Measurements from ENCODE around the gene CCDC40. TPM values are rescaled to one million over a fixed set of nuclear protein-coding genes. Genes with fewer than 3 reads are reported as not detected.

The CCDC40 gene
- total and polyA plus RNA-seq, 2 of the 13 experiments (the other 11 are each of a cell fraction or from before 2014, with no cell fraction given): 4.1 to 5.5 TPM

DNA sequence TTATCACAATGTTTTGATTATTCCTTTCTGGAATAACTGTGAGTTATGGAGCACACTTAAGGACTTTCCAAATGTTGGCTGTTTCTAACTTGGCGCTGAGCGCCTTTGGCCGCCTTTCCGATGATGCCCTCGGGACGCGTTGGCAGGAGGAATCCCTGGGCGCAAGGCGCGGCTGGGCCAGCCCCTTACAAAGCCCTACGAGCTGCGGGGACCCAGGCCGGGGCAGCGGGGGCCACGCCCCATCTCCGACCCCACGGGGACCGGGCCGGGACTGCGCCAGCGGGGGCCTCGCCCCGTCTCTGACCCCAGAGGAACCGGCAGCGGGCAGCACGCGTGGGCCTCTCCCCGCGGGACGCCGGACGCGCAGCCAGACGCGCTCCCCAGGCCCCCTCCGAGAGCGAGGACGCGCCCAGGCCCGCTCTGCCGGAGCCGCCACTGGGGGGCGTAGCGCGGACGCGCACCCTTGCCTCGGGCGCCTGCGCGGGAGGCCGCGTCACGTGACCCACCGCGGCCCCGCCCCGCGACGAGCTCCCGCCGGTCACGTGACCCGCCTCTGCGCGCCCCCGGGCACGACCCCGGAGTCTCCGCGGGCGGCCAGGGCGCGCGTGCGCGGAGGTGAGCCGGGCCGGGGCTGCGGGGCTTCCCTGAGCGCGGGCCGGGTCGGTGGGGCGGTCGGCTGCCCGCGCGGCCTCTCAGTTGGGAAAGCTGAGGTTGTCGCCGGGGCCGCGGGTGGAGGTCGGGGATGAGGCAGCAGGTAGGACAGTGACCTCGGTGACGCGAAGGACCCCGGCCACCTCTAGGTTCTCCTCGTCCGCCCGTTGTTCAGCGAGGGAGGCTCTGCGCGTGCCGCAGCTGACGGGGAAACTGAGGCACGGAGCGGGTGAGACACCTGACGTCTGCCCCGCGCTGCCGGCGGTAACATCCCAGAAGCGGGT lies 64.8 kb downstream of the CCDC40 start, which contains the start of gene GAA (continued):
- TF ChIP-seq, protein P1, sequence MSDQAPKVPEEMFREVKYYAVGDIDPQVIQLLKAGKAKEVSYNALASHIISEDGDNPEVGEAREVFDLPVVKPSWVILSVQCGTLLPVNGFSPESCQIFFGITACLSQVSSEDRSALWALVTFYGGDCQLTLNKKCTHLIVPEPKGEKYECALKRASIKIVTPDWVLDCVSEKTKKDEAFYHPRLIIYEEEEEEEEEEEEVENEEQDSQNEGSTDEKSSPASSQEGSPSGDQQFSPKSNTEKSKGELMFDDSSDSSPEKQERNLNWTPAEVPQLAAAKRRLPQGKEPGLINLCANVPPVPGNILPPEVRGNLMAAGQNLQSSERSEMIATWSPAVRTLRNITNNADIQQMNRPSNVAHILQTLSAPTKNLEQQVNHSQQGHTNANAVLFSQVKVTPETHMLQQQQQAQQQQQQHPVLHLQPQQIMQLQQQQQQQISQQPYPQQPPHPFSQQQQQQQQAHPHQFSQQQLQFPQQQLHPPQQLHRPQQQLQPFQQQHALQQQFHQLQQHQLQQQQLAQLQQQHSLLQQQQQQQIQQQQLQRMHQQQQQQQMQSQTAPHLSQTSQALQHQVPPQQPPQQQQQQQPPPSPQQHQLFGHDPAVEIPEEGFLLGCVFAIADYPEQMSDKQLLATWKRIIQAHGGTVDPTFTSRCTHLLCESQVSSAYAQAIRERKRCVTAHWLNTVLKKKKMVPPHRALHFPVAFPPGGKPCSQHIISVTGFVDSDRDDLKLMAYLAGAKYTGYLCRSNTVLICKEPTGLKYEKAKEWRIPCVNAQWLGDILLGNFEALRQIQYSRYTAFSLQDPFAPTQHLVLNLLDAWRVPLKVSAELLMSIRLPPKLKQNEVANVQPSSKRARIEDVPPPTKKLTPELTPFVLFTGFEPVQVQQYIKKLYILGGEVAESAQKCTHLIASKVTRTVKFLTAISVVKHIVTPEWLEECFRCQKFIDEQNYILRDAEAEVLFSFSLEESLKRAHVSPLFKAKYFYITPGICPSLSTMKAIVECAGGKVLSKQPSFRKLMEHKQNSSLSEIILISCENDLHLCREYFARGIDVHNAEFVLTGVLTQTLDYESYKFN (CRISPR knock-in tag; conservative IDR thresholded peaks at IDR 0.05): no peak
- TF ChIP-seq, protein P2, sequence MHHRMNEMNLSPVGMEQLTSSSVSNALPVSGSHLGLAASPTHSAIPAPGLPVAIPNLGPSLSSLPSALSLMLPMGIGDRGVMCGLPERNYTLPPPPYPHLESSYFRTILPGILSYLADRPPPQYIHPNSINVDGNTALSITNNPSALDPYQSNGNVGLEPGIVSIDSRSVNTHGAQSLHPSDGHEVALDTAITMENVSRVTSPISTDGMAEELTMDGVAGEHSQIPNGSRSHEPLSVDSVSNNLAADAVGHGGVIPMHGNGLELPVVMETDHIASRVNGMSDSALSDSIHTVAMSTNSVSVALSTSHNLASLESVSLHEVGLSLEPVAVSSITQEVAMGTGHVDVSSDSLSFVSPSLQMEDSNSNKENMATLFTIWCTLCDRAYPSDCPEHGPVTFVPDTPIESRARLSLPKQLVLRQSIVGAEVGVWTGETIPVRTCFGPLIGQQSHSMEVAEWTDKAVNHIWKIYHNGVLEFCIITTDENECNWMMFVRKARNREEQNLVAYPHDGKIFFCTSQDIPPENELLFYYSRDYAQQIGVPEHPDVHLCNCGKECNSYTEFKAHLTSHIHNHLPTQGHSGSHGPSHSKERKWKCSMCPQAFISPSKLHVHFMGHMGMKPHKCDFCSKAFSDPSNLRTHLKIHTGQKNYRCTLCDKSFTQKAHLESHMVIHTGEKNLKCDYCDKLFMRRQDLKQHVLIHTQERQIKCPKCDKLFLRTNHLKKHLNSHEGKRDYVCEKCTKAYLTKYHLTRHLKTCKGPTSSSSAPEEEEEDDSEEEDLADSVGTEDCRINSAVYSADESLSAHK (CRISPR knock-in tag; IDR thresholded peaks at IDR 0.05; ENCODE audit: borderline replicate concordance): no peak
- no peak for TF ChIP-seq ZFYVE20 (CRISPR knock-in tag; IDR thresholded peaks at IDR 0.05; ENCODE audit: borderline replicate concordance, low read depth)
- TF ChIP-seq ZFX (CRISPR knock-in tag; IDR thresholded peaks at IDR 0.05; ENCODE audit: low read depth): peak; percentile 94
- TF ChIP-seq, protein P3, sequence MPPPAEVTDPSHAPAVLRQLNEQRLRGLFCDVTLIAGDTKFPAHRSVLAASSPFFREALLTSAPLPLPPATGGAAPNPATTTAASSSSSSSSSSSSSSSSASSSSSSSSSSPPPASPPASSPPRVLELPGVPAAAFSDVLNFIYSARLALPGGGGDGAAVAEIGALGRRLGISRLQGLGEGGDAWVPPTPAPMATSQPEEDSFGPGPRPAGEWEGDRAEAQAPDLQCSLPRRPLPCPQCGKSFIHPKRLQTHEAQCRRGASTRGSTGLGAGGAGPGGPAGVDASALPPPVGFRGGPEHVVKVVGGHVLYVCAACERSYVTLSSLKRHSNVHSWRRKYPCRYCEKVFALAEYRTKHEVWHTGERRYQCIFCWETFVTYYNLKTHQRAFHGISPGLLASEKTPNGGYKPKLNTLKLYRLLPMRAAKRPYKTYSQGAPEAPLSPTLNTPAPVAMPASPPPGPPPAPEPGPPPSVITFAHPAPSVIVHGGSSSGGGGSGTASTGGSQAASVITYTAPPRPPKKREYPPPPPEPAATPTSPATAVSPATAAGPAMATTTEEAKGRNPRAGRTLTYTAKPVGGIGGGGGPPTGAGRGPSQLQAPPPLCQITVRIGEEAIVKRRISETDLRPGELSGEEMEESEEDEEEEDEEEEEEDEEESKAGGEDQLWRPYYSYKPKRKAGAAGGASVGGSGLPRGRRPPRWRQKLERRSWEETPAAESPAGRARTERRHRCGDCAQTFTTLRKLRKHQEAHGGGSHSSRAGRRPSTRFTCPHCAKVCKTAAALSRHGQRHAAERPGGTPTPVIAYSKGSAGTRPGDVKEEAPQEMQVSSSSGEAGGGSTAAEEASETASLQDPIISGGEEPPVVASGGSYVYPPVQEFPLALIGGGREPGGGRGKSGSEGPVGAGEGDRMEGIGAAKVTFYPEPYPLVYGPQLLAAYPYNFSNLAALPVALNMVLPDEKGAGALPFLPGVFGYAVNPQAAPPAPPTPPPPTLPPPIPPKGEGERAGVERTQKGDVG (CRISPR knock-in tag; IDR thresholded peaks at IDR 0.05; ENCODE audit: borderline replicate concordance): no peak
- no peak for TF ChIP-seq ZNF350 (CRISPR knock-in tag; IDR thresholded peaks at IDR 0.05; ENCODE audit: borderline replicate concordance, low read depth)
- TF ChIP-seq FOXP1 (IDR thresholded peaks at IDR 0.05): no peak
- no peak for TF ChIP-seq FOXP1 (CRISPR knock-in tag; IDR thresholded peaks at IDR 0.05)
- TF ChIP-seq ZSCAN9 (CRISPR knock-in tag; IDR thresholded peaks at IDR 0.05; ENCODE audit: borderline replicate concordance): peak; percentile 20; the same call in 1 of the 2 replicates
- no peak for TF ChIP-seq ZNF326 (CRISPR knock-in tag; IDR thresholded peaks at IDR 0.05; ENCODE audit: borderline replicate concordance)
- TF ChIP-seq KLF12 (CRISPR knock-in tag; IDR thresholded peaks at IDR 0.05; ENCODE audit: borderline replicate concordance): no peak
- peak; percentile 98 for TF ChIP-seq DNMT1 (CRISPR knock-in tag; IDR thresholded peaks at IDR 0.05)
- peak; percentile 66; the same call in 1 of the 2 replicates for TF ChIP-seq ZNF567 (CRISPR knock-in tag; IDR thresholded peaks at IDR 0.05; ENCODE audit: borderline replicate concordance)
- 0 out of 2 replicates have a peak, but pooled peaks have one; percentile 40 for TF ChIP-seq ZNF619 (CRISPR knock-in tag; IDR thresholded peaks at IDR 0.05)
- TF ChIP-seq ELF1 (CRISPR knock-in tag; IDR thresholded peaks at IDR 0.05): no peak
- TF ChIP-seq, protein P4, sequence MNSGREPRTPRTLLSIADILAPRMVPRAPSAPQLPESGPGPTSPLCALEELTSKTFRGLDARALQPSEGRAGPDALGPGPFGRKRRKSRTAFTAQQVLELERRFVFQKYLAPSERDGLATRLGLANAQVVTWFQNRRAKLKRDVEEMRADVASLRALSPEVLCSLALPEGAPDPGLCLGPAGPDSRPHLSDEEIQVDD (CRISPR knock-in tag; IDR thresholded peaks at IDR 0.05; ENCODE audit: borderline replicate concordance): no peak; the same call in 1 of the 2 replicates
- TF ChIP-seq SCMH1 (CRISPR knock-in tag; IDR thresholded peaks at IDR 0.05; ENCODE audit: borderline replicate concordance): no peak
- TF ChIP-seq ZBTB21 (CRISPR knock-in tag; IDR thresholded peaks at IDR 0.05): no peak
- TF ChIP-seq ZNF674 (CRISPR knock-in tag; IDR thresholded peaks at IDR 0.05; ENCODE audit: low read depth): peak; percentile 98
